ENCODE results near the gene TSC1.

Gene TSC1

GRCh38 chr9:132931178-132931735 is 13.2 kb downstream of the TSC1 start:
- no peak for DNase-seq

DNA sequence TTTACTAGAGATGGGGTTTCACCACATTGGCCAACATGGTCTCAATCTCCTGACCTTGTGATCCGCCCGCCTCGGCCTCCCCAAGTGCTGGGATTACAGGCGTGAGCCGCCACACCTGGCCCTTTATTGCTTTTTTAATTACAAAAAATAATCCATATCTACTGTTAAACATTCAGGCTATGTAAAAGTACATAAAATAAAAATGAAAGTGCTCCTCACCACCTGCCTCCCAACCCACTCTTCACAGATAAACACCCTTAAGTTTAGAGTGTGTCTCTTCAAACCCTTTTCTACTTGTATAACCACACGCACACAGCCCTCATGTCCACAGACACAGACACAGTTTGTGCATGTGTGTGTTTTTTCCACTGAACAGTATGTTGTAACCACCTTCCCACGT is 16.7 kb downstream of the TSC1 start:
- no peak for DNase-seq

- DNase-seq = no peak
Measured at GRCh38 chr9:132923346-132923902, 21.0 kb downstream of the TSC1 start.

GRCh38 chr9:132919614-132920268 is 24.7 kb downstream of the TSC1 start:
- no peak for DNase-seq

GRCh38 chr9:132914924-132915323 is 29.5 kb downstream of the TSC1 start:
- DNase-seq = no peak

- no peak for DNase-seq
Measured at GRCh38 chr9:132912131-132912530, 32.3 kb downstream of the TSC1 start.

DNA sequence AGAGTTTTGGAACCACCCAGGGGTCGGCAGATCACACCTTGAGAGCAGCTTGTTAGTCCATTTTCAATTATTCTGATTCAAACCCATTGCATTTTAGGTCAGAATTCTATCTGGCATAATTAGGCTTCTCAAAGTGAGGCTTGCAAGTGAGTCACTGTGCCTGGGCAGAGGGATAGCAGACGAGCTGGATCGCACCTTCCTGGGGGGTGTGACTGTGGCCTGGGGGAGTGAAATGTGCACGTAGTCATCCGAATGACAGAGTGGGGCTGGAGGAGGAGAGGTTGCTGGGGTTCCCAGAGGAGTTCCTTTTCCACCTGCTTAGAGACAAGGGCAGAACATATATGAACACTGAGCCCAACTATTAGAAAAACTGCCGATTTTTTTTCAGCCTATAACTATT is 34.0 kb downstream of the TSC1 start:
- DNase-seq = no peak

GRCh38 chr9:132909311-132909710 is 35.1 kb downstream of the TSC1 start:
- DNase-seq = no peak

GRCh38 chr9:132908635-132909034 is 35.8 kb downstream of the TSC1 start:
- no peak for DNase-seq

DNA sequence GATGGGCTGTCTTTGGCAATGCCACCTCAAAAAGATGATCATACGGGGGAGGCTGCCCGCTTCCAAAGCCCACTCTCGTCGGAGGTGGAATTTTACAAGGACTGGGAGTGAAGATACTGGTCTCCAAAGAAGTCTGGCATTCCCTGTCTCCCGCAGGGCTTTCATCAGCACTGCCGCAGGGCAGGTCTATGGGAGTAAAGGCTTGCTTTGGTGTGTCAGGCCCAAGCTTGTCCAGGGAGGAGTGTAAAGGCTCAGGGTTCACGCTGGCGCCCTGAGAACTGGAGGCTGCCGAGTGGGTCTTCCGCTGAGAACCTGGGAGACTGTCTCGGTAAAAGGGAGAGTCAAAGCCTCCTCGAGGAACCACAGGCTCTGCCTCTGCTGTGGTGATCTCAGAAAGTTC is 38.7 kb downstream of the TSC1 start:
- no peak for DNase-seq

GRCh38 chr9:132903574-132904492 is 40.6 kb downstream of the TSC1 start:
- DNase-seq = no peak

GRCh38 chr9:132901858-132902831 is 42.3 kb downstream of the TSC1 start:
- DNase-seq = peak; percentile 85

GRCh38 chr9:132898051-132898450 is 46.4 kb downstream of the TSC1 start:
- no peak for DNase-seq

- DNase-seq = no peak
Measured at GRCh38 chr9:132896906-132897305, 47.5 kb downstream of the TSC1 start.

GRCh38 chr9:132896264-132896663 is 48.2 kb downstream of the TSC1 start:
- no peak for DNase-seq

- no peak for DNase-seq
Measured at GRCh38 chr9:132894862-132895835, 49.3 kb downstream of the TSC1 start.

DNA sequence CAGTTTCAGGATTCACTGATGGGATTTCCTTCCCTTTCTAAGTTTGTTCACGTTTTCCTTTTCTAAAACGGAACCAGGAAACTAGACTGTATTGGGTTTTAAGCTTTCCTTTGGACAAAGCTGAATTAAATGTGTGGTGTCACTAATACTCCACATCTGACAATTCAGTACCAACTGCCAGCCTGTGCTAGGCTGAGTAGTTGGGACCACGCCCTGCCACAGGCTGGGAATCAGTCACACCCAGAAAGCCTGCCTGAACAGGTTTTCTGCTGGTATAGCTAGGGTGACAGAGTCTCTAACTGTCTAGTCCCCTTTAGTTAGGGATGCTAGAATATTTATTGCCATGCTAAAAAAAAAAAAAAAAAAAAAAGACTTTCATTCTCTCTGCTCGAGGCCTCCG is 50.1 kb downstream of the TSC1 start:
- DNase-seq = no peak

DNA sequence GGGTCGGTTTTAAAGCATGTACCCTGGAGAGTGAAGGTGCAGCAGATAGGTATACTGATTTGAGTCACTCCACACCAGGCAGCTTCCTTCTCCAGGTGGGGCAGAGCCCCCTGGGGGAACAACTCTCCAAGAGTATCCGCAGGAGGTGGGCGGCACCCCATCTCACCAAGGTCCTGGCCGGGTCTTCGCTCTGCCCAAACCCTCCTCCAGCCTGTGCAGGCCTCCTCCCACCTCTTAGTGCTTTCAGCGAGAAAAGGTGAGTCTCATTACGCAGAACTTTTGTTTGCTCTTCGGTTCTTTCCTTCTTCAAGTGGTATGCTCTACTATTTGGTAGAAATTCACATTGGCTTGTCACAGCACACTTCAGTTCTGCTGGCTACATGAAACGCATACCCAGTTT is 52.0 kb downstream of the TSC1 start:
- no peak for DNase-seq

DNA sequence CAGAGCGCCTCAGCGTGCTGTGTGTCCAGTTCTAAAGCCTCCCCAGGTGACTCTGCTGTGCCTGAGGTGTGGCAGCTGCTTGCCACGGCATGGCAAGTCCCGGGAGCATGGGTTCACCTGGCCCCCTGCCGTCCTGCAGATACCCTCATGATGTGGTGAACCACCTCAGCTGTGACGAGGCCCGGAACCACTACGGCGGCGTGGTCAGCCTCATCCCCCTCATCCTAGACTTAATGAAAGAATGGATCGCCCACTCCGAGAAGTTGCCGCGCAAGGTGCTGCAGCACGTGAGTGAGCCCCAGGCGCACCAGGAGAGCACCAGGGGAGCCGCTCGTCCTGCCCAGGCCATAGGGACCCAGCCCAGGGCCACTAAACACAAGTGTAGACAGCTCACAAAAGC is 56.3 kb downstream of the TSC1 start:
- DNase-seq = no peak

DNA sequence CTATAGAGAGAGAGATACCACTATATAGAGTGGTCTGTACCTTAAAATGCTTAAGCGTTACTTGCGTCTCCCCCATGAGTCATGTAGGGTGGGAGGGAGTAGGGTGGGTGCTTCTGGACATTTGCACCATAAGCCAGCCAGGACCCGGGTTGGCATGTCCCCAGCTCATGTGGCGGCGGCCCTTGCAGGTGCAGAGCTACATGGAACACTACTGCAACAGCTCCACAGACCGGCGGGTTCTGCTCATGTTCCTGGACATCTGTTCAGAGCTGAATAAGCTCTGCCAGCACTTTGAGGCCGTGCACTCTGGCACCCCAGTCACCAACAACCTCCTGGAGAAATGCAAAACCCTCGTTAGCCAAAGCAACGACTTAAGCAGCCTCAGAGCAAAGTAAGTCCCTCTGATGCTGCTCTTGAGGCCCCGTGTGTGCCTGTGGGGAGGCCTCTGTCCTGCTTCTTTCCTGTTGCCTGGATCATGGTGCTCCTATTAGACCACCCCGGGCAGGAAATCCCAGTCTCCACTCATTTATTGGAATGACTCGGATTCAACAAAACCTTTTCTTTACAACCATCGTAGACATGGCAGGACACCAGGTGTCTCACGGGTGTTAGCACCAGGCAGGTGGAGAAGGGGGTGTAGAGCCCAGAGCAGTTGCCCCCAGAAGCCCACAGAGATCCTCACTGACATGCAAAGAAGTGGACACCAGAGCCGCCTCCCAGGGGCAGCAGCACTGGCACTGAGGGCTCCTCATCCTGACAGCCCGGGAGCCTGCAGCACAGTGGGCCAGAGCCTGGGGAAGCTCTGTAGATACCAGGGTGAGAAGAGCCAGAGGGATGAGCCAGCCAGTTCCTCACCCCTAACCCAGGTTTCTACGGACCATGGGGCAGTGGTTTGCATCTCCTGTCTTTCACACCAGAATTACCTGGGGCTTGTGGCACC is 57.0 kb downstream of the TSC1 start:
- peak; percentile 33 for DNase-seq

Data from RPMI8226 (cell line).